SKM-1 (cell line): ENCODE data around the gene TMPO.
"Not testable (repeated sequence)": the region's sequence is repeated elsewhere in the genome, so short reads cannot be mapped to it uniquely, and the experiment has no call there.

Source experiments
- DNase-seq: peaks from one replicate; lab custom pipeline; 2025; ENCODE audit not compliant: unreplicated experiment; lab: John Stamatoyannopoulos, UW

TMPO gene

DNA sequence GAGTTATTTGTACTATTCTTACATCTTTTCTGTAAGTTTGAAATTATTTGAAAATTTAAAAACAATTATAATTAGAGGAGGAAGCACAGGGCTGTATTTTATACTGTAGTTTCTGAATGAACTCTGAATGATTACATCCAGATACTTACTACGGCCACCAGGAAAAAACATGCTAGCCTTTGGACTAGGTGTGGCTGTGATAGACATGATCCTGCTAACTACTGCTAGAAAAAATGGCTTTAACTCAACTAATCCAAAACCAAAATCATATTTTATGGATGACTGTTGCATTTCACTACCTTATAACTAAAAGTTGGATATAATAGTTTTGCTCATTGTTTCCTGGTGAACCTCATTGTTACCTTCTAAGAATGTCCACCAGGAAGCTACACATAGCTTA, 63.0 kb downstream of the TMPO start:
- DNase-seq, result no peak

DNA sequence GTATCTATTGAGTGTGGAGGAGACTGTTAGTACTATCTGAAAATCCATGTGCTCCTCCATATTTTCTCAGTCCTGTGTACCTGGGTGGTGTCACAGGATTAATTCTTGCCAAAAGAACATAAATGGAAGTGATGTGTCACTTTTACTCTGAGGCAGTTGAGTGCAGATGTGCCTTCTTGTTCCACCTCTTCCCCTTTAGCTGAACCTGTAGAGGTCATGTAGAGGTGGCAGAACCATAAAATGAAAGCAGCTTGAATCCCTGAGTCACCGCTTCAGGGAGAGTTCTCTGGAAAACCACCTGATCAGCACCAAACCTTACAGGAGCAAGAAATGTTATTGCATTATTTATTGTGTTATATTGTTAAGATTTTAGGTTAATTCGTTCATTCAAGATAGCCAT, 63.4 kb downstream of the TMPO start:
- no peak for DNase-seq

DNA sequence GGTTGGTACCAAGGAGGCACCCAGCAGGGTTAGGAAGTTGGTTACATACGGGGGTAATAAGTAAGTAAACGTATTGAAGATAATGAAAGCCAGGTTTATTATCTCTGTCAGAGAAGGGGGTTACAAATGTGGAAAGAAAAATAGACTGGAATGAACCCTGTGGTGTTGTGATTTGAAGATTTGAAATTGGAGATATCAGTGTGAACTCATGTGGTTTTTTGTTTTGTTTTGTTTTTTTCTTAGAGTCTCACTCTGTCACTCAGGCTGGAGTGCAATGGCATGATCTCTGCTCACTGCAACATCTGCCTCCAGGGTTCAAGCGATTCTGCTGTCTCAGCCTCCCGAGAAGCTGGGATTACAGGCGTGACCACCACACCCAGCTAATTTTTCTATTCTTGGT, 64.0 kb downstream of the TMPO start:
- no peak for DNase-seq

DNA sequence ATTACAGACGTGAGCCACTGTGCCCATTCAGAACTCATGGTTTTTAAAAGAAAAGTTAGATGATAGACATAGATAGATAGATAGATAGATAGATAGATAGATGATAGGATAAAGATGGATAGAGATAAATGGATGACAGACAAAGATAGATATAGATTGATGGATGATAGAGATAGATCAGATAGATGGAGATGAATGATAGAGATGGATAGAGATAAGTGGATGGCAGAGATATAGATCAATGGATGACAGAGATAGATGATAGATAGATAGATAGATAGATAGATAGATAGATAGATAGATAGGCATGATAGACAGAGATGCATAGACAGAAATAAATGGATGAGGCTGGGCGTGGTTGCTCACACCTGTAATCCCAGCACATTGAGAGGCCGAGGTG, 64.4 kb downstream of the TMPO start:
- DNase-seq, result no peak

DNA sequence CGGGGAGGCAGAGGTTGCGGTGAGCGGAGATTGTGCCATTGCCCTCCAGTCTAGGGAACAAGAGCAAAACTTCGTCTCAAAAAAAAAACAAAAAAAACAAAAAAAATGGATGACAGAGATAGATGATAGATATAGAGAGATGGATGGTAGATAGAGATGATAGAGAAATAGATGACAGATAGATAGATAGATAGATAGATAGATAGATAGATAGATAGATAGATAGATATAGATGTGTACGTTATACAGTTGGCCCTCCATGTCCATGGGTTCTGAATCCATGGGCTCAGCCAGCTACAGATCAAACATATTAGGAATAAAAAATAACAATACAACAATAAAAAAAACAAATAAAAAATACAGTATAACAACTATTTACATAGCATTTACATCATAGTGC, 65.3 kb downstream of the TMPO start:
- no peak for DNase-seq

DNA sequence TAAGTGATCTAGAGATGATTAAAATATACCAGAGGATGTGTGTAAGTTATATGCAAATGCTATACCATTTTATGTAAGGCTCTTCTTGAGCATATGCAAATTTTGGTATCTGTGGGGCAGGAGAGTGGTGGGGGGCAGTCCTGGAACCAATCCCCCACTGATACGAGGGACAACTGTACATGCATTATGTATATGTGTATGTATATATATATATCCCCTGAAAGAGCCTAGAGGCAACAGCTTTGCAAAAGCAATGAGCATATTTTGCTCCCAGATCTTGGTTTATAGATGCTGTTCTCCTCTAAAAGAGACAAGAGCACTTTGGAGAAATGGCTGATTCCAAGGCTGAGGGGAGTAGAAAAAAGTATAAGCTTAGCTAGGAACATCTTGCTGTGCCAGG, 65.7 kb downstream of the TMPO start:
- DNase-seq, result no peak

DNA sequence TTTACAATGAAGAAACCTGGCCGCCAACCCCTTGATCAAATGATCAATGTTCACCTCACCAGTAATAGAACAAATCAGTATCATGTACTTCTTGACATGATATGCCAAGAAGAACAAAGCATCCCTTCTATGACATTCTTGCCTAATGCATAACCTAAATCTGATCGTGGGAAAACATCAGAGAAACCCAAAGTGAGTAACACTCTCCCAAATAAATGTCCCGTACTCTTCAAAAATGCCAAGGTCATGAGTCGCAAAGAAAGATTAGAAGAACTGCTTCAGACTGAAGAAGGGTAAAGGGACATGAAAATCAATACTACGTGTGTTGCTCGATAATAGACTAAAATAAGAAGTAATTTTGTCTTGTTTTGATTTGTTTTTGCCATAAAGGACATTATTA, 66.7 kb downstream of the TMPO start:
- DNase-seq, result no peak

- DNase-seq, result no peak
Measured at GRCh38 chr12:98587084-98587483, 71.7 kb downstream of the TMPO start.

DNA sequence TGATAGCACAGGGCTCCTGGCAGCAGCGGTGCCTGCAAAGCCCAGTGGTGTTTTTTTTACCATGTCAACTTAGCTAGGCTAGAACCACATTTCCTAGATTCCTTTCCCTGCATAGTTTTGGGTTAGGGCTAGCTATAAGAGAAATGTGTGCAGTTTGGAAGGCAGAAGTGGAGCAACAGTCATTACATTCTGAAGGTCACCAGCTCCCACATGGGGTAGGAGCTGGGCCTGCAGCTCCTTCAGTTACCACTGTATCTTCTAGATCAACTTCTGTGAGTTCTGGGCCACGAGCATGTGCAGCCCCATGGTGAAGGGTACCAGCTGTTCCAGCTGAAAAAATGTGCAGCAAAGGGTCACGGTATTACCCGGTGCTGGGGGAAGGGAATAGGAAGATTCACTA, 75.8 kb downstream of the TMPO start:
- no peak for DNase-seq

DNA sequence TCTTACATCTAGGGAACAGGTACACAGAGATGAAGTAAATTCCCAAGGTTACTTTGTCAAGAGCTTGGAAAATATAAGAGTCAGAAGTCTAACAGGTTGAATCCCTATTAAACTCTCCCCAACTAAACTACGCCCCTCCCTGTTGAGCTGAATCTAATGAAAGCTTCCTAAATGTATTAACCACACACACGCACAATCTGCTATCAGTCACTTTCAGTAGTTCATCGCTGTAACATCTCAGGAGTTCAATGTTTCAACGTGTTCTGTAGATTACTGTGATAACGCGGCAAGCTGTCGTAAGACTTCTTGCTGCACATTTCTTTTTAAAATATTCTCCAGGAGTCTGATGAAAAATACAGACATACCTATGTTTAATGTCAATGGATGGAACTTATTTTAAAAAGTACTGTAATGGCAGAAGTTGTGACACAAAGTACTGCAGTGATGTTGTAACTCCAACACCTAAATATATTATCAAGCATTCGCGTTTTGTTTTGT, 77.5 kb downstream of the TMPO start:
- no peak for DNase-seq

DNA sequence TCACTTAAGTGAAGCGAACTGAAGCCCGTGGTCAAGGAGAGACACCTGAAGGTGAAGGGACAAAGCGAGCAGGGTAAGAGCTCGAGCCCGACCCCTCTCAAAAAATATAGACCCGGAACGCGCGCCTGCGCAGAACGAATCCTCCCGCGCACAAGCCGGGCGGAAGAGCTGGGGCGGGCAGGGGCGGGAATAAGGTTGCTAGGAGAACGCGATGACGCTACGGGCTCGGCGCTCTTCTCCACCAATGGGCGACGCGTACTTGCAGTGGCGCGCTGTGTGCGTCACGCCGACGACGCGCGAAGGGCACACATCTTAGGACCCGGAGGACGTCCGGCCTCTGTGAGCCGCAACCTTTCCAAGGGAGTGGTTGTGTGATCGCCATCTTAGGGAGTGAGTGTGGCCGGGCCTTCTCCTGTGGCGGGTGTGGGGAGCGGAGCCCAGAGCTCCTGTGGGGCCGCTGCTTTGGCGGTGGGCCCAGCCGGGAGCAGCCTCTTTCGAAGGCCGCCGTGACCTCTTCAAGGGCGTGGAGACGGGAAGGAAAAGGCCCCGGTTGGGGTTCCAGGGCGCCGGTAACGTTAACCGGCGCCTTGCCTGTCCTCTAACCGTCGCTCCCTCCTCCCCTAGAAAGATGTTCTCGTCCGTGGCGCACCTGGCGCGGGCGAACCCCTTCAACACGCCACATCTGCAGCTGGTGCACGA, 78.1 kb downstream of the TMPO start, which contains the start of gene SLC25A3:
SLC25A3 (plus strand) TSS at position 336 of the 699 bp plus-strand sequence; CDS start at position 629, 293 bp downstream.
- DNase-seq, result peak; percentile 67

- no peak for DNase-seq
Measured at GRCh38 chr12:98594050-98594835, 78.9 kb downstream of the TMPO start.

GRCh38 chr12:98595243-98595988, 80.0 kb downstream of the TMPO start:
- DNase-seq, result no peak

- DNase-seq, result not testable (repeated sequence)
Measured at GRCh38 chr12:98597313-98597712, 81.9 kb downstream of the TMPO start.
